RWPE2 (cell line): ENCODE measurements around the gene BABAM2.

ENCODE experiments used
- ATAC-seq: fragments of 200-7000 bp; cut with Tn5 transposase; 3 replicates; pipeline ENCODE4 v1.9.1; 2021; ENCODE audit warnings: low read depth
- DNase-seq: peaks from one replicate; pipeline ENCODE4 v3.0.0-alpha.2; 2020; ENCODE audit warnings: low spot score
- H3K27ac ChIP-seq: fragments of 450-650 bp; 2 replicates; pipeline ENCODE4 v1.5.1; 2017; ENCODE audit warnings: mild to moderate bottlenecking; ENCODE audit not compliant: poor library complexity, severe bottlenecking
- H3K27me3 ChIP-seq: fragments of 250-450 bp; sonication (Bioruptor Pico); 2 replicates; pipeline ENCODE4 v1.5.1; 2021; ENCODE audit warnings: mild to moderate bottlenecking, moderate library complexity; ENCODE audit not compliant: insufficient read depth, poor library complexity, severe bottlenecking
- H3K36me3 ChIP-seq: fragments of 250-450 bp; sonication (Bioruptor Pico); 2 replicates; pipeline ENCODE4 v1.5.1; 2020; ENCODE audit warnings: low read depth, mild to moderate bottlenecking, moderate library complexity
- H3K4me1 ChIP-seq: fragments of 250-450 bp; sonication (Bioruptor Pico); 2 replicates; pipeline ENCODE4 v1.5.1; 2021; ENCODE audit warnings: mild to moderate bottlenecking, moderate library complexity; ENCODE audit not compliant: insufficient read depth, poor library complexity, severe bottlenecking
- H3K4me3 ChIP-seq: fragments of 250-450 bp; sonication (Bioruptor Pico); 2 replicates; pipeline ENCODE4 v1.5.1; 2021; ENCODE audit warnings: mild to moderate bottlenecking, moderate library complexity; ENCODE audit not compliant: severe bottlenecking
- H3K9me3 ChIP-seq: fragments of 250-450 bp; sonication (Bioruptor Pico); 2 replicates; pipeline ENCODE4 v1.5.1; 2021; ENCODE audit warnings: mild to moderate bottlenecking, moderate library complexity; ENCODE audit not compliant: severe bottlenecking
- CTCF ChIP-seq: fragments of 450-650 bp; IDR thresholded peaks from one replicate; pipeline ENCODE4 v1.5.1; 2017; ENCODE audit warnings: mild to moderate bottlenecking, moderate library complexity; ENCODE audit not compliant: poor library complexity, severe bottlenecking

The BABAM2 gene

DNA sequence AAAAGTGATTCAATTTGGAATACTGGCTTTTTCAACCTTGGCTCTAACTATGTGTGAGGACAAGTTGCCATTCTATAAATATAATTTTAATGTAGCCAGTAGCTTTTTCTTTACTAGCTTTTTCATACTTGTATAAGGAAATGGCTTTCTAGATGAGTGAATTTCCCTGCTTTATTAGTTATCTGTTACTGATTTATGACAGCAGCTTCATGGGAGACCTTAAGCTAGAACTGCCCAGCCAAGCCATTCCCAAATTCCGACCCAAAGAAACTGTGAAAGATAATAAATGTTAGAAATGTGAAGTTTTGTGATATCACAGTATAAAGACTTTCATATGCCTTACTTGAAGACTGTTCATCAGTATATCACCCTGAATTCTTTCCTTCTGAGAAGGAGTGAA is 32.3 kb downstream of the BABAM2 start:
- Histone ChIP-seq H3K9me3 (no peaks in the 10 kb centered on the region), H3K27me3 (no peaks in the 10 kb centered on the region), H3K27ac (no peak overlapping the region), H3K4me3 (no peak overlapping the region), H3K4me1 (peaks cover 16% of the 10 kb centered on the region), H3K36me3 (0 out of 2 replicates have a peak, but pooled peaks cover 3% of the 10 kb centered on the region)
- ATAC-seq (no peak), DNase-seq (no peak)
- no peak for TF ChIP-seq CTCF

DNA sequence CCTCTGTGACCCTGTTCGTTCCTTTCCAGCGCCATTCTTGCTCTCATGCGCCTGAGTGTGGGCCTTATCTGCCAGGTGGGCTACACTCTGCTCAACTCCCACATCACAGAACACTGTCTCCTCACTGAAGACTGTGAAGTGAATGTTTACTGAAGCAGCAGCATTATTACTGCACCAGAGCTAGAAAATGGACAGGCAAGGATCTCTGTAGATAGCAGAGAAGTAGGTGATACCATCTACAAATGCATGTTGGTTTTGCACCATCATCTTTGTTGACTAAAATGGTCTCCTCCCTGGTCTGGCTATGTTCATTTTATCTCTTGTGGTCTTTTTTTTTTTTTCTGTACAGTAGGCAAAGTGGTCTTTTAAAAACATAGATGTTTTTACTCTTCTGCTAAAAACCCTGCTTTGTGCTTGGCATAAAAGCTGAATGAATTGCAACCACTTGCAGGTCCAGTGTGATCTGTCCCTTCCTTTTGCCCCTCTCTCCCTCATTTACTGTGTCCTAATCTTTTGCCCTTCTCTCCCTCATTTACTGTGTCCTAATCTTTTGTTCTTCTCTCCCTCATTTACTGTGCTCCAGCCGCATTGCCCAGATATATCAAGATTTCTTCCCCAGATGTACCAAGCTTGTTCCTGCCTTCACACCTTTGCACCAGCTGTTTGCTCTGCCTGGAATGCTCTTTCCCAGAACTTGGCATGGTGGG is 35.4 kb downstream of the BABAM2 start:
- 0 out of 2 replicates have a peak, but pooled peaks cover 3% of the 10 kb centered on the region for H3K36me3 ChIP-seq
- DNase-seq (no peak), ATAC-seq (no peak)
- TF ChIP-seq CTCF = no peak
- no peak overlapping the region for H3K27ac ChIP-seq
- H3K9me3 ChIP-seq = no peaks in the 10 kb centered on the region
- no peaks in the 10 kb centered on the region for H3K27me3 ChIP-seq
- H3K4me1 ChIP-seq = peaks cover 22% of the 10 kb centered on the region
- no peak overlapping the region for H3K4me3 ChIP-seq

GRCh38 chr2:27929916-27930486 is 39.5 kb downstream of the BABAM2 start:
- no peaks in the 10 kb centered on the region for H3K9me3 ChIP-seq
- H3K4me1 ChIP-seq = peaks cover 33% of the 10 kb centered on the region
- H3K4me3 ChIP-seq = no peak overlapping the region
- no peaks in the 10 kb centered on the region for H3K27me3 ChIP-seq
- peak; percentile 10; the same call in 2 of the 3 replicates for ATAC-seq
- no peaks in the 10 kb centered on the region; the same call in 1 of the 2 replicates for H3K36me3 ChIP-seq
- no peak for TF ChIP-seq CTCF
- peak overlapping the region; percentile 97 for H3K27ac ChIP-seq
- no peak for DNase-seq

- no peak overlapping the region for H3K4me3 ChIP-seq
- H3K27ac ChIP-seq = peak overlapping the region; percentile 97
- H3K4me1 ChIP-seq = peaks cover 33% of the 10 kb centered on the region
- H3K9me3 ChIP-seq = no peaks in the 10 kb centered on the region
- H3K27me3 ChIP-seq = no peaks in the 10 kb centered on the region
- H3K36me3 ChIP-seq = no peaks in the 10 kb centered on the region; the same call in 1 of the 2 replicates
- no peak for TF ChIP-seq CTCF
- DNase-seq (no peak), ATAC-seq (no peak)
These were observed 40.9 kb downstream of the BABAM2 start for GRCh38 chr2:27931361-27931950.
